GM21381 (cell line): ENCODE measurements around the gene HTRA3.

Experiments
- ATAC-seq: cut with Tn5 transposase; IDR thresholded peaks from one replicate; pipeline ENCODE4 v1.9.1; 2021; ENCODE audit warnings: mild to moderate bottlenecking, moderate library complexity; ENCODE audit not compliant: unreplicated experiment

Gene HTRA3

GRCh38 chr4:8245884-8246833, 23.4 kb upstream of the HTRA3 start:
- no peak for ATAC-seq

- ATAC-seq, result no peak
Observed at GRCh38 chr4:8247047-8247930, 22.3 kb upstream of the HTRA3 start.

- no peak for ATAC-seq
Observed at GRCh38 chr4:8248091-8248490, 21.5 kb upstream of the HTRA3 start.

- no peak for ATAC-seq
Observed at GRCh38 chr4:8250227-8250626, 19.3 kb upstream of the HTRA3 start.

- ATAC-seq, result no peak
Observed at GRCh38 chr4:8250637-8251036, 18.9 kb upstream of the HTRA3 start.

GRCh38 chr4:8251110-8251883, 18.3 kb upstream of the HTRA3 start:
- no peak for ATAC-seq

- ATAC-seq, result no peak
Observed at GRCh38 chr4:8252301-8253173, 17.0 kb upstream of the HTRA3 start.

GRCh38 chr4:8254076-8254475, 15.5 kb upstream of the HTRA3 start:
- no peak for ATAC-seq

- no peak for ATAC-seq
Observed at GRCh38 chr4:8255698-8256441, 13.7 kb upstream of the HTRA3 start.

- no peak for ATAC-seq
Observed at GRCh38 chr4:8257854-8258253, 11.7 kb upstream of the HTRA3 start.

- ATAC-seq, result no peak
Observed at GRCh38 chr4:8258552-8259212, 10.9 kb upstream of the HTRA3 start.

GRCh38 chr4:8259743-8260430, 9.7 kb upstream of the HTRA3 start:
- ATAC-seq, result no peak

- no peak for ATAC-seq
Observed at GRCh38 chr4:8260656-8261111, 8.9 kb upstream of the HTRA3 start.

GRCh38 chr4:8261851-8262535, 7.6 kb upstream of the HTRA3 start:
- no peak for ATAC-seq

GRCh38 chr4:8262637-8263322, 6.8 kb upstream of the HTRA3 start:
- no peak for ATAC-seq

GRCh38 chr4:8263397-8263796, 6.2 kb upstream of the HTRA3 start:
- ATAC-seq, result no peak

GRCh38 chr4:8264106-8264505, 5.4 kb upstream of the HTRA3 start:
- ATAC-seq, result no peak
